Measurements from ENCODE around the gene SELENOF.

- no peak for TF ChIP-seq CHD2 (IDR thresholded peaks at IDR 0.05; ENCODE audit: low read length, partially characterized antibody)
- TF ChIP-seq GATA3 (IDR thresholded peaks at IDR 0.05; ENCODE audit: borderline replicate concordance): no peak
- no peak for TF ChIP-seq CTCF (IDR thresholded peaks at IDR 0.05)
- no peak for TF ChIP-seq POLR2A (IDR thresholded peaks at IDR 0.05; ENCODE audit: low read length)
- TF ChIP-seq FOSL2 (IDR thresholded peaks at IDR 0.05): no peak
- no peak for TF ChIP-seq FOSL2 (CRISPR knock-in tag; IDR thresholded peaks at IDR 0.05)
- no peak for TF ChIP-seq NR3C1 (IDR thresholded peaks at IDR 0.05)
- no peak for TF ChIP-seq KDM1A (IDR thresholded peaks at IDR 0.05; ENCODE audit: low read depth)
- TF ChIP-seq MYC (IDR thresholded peaks at IDR 0.05; ENCODE audit: borderline replicate concordance, low read length): no peak
- no peak for TF ChIP-seq BCL3 (IDR thresholded peaks at IDR 0.05)
- no peak for TF ChIP-seq ZFP36 (IDR thresholded peaks at IDR 0.05; ENCODE audit: borderline replicate concordance, partially characterized antibody)
- TF ChIP-seq MAX (IDR thresholded peaks at IDR 0.05): no peak
- TF ChIP-seq MAFK (IDR thresholded peaks at IDR 0.05; ENCODE audit: partially characterized antibody): no peak
- no peak for TF ChIP-seq TP53 (CRISPR knock-in tag; IDR thresholded peaks at IDR 0.05)
- no peak for TF ChIP-seq EP300 (IDR thresholded peaks at IDR 0.05)
Measured at GRCh38 chr1:86828024-86828423, 85.9 kb downstream of the SELENOF start.

Data from A549 (cell line).